ENCODE data around the gene MGP.

MGP gene

GRCh38 chr12:14902465-14902864, 16.8 kb upstream of the MGP start:
- DNase-seq = no peak

GRCh38 chr12:14901228-14901562, 15.5 kb upstream of the MGP start:
- DNase-seq = no peak

- DNase-seq = no peak
These were observed 15.0 kb upstream of the MGP start for GRCh38 chr12:14900521-14901227.

GRCh38 chr12:14896521-14897169, 11.0 kb upstream of the MGP start:
- DNase-seq = no peak

GRCh38 chr12:14893506-14894250, 8.0 kb upstream of the MGP start:
- no peak for DNase-seq

GRCh38 chr12:14892726-14893505, 7.3 kb upstream of the MGP start:
- DNase-seq = no peak

GRCh38 chr12:14890701-14891100, 5.0 kb upstream of the MGP start:
- no peak for DNase-seq

GRCh38 chr12:14886271-14886670, 617 bp upstream of the MGP start:
- DNase-seq = no peak

- no peak for DNase-seq
These were observed 1.2 kb downstream of the MGP start for GRCh38 chr12:14884458-14884878.

- DNase-seq = no peak
These were observed 2.0 kb downstream of the MGP start for GRCh38 chr12:14883686-14884085.

- no peak for DNase-seq
These were observed 4.7 kb downstream of the MGP start for GRCh38 chr12:14880890-14881453.

- no peak for DNase-seq
These were observed 6.3 kb downstream of the MGP start for GRCh38 chr12:14879222-14879933.

- no peak for DNase-seq
These were observed 7.2 kb downstream of the MGP start for GRCh38 chr12:14878488-14878887.

- DNase-seq = no peak
These were observed 8.8 kb downstream of the MGP start for GRCh38 chr12:14876833-14877232.

- DNase-seq = no peak
These were observed 10.8 kb downstream of the MGP start for GRCh38 chr12:14874882-14875281.

- no peak for DNase-seq
These were observed 12.0 kb downstream of the MGP start for GRCh38 chr12:14873440-14874185.

GRCh38 chr12:14871886-14872285, 13.8 kb downstream of the MGP start:
- DNase-seq = no peak

- no peak for DNase-seq
These were observed 14.4 kb downstream of the MGP start for GRCh38 chr12:14871247-14871646.

GRCh38 chr12:14868916-14869506, 16.6 kb downstream of the MGP start:
- no peak for DNase-seq

GRCh38 chr12:14860490-14860889, 25.2 kb downstream of the MGP start:
- DNase-seq = no peak

- DNase-seq = no peak
These were observed 27.1 kb downstream of the MGP start for GRCh38 chr12:14858513-14858912.

All from NK-92 treated with Interleukin-12 subunit alpha and Interleukin-12 subunit beta, amount 100 ng/mL, for 24 hours (cell line).